Nucleus accumbens (tissue), 56 donors: ENCODE data around the gene SOCS6.
A peak's percentile ranks its signal among the peaks of the same experiment; 100 is the strongest.

Experiments used
- DNase-seq, 56 donors: peaks; one replicate each; lab custom pipeline; 2025; lab: John Stamatoyannopoulos, UW

Gene SOCS6

GRCh38 chr18:70314151-70314782 lies 25.4 kb downstream of the SOCS6 start:
- no peak for DNase-seq

GRCh38 chr18:70319187-70319586 lies 30.3 kb downstream of the SOCS6 start:
- no peak for DNase-seq

GRCh38 chr18:70321616-70322015 lies 32.8 kb downstream of the SOCS6 start:
- no peak for DNase-seq

- DNase-seq = no peak
Measured at GRCh38 chr18:70322385-70322784, 33.5 kb downstream of the SOCS6 start.

DNA sequence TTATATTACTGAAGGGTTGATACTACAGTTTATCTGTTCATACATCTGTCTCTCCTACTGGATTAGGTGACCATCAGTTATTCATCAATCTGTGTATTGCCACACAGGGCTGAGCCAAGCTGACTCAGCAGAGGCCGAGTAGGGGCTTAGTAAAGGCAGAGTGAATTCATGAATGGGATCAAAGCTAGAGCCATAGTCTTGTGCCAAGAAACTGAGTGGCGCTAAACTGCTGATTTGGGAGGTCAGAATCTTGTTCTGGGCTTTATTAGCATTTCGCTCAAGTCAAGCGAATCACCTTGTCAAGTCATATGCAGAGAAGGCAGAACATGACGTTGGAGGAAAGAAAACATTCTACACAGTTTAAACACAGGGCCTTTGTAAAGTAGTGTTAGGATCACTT lies 34.1 kb downstream of the SOCS6 start:
- DNase-seq = peak in 3 of 56 donors; percentile 8 to 31 (median 17)

DNA sequence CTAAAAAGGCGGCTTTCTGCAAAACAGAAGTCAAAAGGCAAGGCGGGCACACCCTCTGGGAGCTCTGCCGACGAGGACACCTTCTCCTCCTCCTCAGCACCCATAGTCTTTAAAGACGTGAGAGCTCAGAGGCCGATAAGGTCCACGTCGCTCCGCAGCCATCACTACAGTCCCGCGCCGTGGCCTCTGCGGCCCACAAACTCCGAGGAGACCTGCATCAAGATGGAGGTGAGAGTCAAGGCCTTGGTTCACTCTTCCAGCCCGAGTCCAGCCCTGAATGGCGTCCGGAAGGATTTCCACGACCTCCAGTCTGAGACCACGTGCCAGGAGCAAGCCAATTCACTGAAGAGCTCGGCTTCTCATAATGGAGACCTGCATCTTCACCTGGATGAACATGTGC lies 36.1 kb downstream of the SOCS6 start:
- no peak for DNase-seq

- no peak for DNase-seq
Measured at GRCh38 chr18:70326255-70326654, 37.4 kb downstream of the SOCS6 start.

DNA sequence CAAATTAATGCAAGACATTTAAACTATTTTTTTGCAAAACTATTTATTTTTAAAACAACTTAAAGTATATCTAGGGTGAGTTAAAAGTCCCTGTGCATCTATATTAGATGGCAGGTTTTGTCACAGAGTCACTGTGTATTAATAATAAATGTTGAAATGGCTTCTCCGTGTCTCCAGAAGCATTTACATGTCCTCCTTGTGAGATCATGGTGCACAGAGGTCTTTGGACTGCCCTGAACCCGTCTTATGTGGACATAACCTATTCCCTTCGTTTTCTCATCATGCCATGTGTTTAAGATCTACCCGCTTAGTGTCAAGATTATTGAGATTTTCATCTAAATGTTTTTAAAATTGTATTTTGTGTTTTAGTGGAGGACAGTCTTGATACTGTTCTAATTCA lies 39.3 kb downstream of the SOCS6 start:
- DNase-seq = no peak

DNA sequence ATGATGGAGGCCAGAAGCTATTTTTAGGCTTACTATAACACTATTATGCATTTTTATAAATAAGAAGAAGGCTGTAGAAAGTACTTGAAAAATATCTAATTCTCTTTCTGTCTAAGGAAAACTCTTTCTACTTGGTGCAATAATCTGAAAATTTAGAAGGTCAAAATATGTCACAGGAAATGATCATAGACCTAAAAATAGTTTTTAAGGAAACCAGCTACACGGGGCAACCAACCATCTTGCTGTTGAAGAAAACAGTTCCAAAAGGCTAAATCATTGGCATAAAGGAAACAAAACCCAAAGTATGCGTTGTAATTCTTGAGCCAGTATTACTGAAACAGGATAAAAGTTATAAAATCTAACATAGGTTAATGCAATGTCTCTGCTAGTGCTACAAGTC lies 40.2 kb downstream of the SOCS6 start:
- no peak for DNase-seq

GRCh38 chr18:70330887-70331286 lies 42.0 kb downstream of the SOCS6 start:
- DNase-seq = no peak

DNA sequence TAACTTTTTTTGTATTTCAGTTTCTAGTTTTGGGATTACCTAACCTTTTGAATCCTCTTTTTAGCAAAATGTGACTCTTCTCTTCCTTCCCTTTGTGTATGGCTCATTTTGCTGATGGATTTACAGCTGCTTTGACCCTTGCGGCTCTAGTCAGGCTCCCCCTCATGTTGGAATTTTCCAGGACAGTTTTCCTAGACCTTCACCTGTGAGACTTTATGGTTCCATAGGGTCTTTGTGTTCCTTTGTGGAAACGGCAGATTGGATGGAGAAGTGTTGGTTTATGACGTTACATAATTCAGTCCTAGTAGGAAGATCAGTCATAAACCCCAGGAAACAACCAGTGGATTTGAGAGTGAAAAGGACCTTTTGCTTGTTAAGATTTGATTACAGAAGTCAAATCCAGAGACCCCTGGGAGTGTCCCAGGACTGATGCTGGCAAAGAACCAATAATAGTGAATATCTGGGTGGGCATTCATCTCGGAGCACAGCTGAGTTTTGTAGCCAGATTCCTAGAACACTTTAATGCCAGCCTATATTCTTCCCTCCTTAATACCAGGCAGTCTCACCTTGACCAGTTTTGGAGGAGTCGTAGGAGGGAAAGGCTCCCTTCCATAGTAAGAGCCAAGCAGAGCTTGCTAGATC lies 42.7 kb downstream of the SOCS6 start:
- DNase-seq = no peak

GRCh38 chr18:70332694-70333093 lies 43.8 kb downstream of the SOCS6 start:
- no peak for DNase-seq

GRCh38 chr18:70333316-70333715 lies 44.5 kb downstream of the SOCS6 start:
- no peak for DNase-seq

GRCh38 chr18:70333757-70334156 lies 44.9 kb downstream of the SOCS6 start:
- DNase-seq = no peak

DNA sequence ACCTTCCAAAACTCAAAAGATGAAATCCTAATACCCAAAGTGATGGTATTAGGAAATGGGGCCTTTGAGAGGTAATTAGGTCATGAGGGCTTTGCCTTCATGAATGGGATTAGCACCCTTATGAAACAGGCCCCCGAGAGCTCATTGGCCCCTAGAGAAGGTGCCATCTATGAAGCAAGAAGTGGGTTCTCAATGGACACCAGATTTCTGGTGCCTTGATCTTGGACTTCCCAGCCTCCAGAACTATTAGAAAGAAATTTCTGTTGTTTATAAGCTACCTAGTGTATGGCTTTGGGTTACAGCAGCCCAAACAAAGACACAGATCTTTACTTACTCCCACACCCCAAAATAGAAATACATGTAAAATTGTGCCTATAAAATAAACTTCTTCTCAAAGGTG lies 45.4 kb downstream of the SOCS6 start:
- DNase-seq = no peak

DNA sequence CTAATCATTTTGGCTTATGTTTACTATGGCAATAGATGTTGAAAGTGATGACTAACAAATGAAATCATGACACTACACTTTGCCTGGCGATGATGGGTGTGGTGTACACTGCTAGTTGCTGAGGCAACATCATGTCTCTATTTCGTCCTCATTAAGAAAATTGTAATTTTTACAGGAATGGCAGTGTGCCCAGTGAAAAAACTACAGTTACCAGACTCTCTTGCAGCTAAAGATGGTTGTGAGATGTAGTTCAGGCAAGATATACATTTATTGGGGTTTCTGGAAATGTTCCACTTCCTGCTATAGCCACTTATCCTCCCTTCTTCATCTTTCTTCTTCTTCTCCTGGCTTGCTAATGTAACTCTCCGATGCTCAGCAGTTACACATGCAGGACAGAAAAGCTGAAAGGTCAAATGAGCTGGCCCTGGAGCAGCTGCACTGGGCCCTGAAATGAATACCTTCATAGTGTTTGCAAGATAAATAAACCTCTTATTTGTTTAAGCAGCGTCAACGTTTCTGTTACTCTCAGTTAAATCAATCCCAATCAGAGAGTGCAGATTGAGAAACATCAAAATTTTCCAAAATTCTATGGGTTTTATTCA lies 46.0 kb downstream of the SOCS6 start:
- no peak for DNase-seq

DNA sequence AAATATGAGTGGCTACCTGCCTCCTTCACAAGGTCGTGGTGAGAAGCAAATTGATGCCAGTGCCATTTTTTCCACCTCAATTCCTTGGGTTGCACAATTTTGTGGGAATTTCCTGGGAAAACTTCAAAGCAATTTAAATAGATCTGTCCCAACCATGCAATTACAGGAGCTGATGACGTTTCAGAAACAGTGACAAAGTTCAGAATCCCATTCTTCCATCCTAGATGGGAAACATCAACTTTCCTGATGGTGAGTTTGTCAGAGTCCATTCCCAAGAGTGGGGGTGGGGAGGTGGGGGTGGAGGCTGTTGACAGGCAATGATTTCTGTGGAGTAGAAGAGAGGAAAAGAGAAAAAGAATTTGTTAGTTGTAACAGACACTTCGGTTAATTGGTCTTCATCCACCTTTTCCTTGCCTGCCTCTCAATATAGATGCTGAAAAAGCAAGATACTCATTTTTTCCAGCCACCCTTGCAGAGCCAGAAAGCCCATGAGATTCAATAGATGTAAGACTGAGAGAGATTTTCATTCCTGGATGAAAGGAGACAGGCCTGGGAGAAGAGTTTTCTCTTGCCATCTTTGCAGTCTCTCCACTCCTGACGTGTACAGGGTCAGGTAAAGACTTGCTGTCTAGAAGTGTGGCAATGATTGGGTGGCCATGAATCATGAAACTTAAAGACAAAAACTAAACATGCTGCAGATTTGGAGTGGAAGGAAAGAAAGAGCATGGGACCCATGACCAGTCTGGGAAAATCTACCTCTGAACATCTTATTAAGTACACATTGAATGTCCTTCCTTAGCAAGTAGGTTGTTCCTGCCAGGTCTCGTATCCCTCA lies 47.3 kb downstream of the SOCS6 start:
- no peak for DNase-seq

- peak in 6 of 56 donors; percentile 6 to 29 (median 15) for DNase-seq
Measured at GRCh38 chr18:70337139-70337972, 48.5 kb downstream of the SOCS6 start.

GRCh38 chr18:70338890-70339289 lies 50.0 kb downstream of the SOCS6 start:
- no peak for DNase-seq

DNA sequence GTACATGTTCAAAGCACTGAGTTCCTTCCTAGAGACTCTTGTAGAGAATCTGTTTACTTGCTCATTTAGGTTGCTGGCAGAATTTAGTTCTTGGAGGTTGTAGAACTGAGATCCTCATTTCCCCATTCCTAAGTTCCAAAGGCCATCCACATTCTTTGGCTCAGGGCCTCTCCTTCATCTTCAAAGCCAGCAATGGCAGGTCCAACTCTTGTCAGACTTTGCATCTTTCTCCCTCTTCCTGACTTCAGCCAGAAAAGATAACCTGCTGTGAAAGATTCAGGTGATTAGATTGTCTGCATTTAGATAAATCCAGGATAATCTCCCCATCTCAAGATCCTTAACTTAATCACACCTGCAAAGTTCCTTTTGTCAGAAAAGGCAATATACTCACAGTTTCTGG lies 51.1 kb downstream of the SOCS6 start:
- DNase-seq = no peak
